ENCODE results near the gene PLIN4. TPM values are rescaled to one million over a fixed set of nuclear protein-coding genes. Genes with fewer than 3 reads are reported as not detected.
A peak's percentile ranks its signal among the peaks of the same experiment; 100 is the strongest.

PLIN4 gene
- total RNA-seq, 2 donors from 2014 or later, result 0.33 to 0.66 TPM

DNA sequence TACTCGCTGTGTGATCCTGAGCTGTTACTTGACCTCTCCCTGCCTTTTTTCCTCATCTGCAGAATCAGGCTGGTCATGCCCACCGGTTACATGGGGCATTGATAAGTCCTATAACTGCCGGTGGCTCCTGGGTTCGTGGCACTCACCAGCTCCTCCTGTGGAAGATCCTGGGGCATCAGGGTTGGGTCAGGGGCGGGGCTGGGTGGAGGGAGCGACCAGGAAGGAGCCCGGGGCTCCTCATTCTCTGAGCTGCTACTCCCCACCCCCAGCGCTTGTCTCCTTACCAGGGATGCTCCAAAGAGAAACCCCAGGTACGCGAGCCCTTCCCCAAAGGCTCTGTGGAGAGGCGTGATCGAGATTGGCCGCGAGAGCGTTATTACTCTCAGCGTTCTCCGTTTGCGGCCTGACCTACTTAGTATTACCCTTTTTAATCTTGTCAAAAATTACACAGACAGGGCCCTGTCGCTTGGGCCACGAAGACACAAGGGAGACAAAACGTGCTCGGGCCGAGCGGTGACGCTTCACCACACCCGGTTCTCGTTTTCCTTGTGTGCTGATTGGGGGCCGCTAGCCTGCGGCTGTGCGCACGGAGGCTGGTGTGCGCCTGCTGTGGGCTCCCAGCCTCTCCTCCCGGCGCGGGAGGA, 35.4 kb downstream of the PLIN4 start:
- 94 to 96% methylated on average over 24 to 35 of the region's 35 CpGs for WGBS, 2 experiments (ENCODE audit: insufficient coverage in 1 of 2, insufficient read length in 1 of 2)
- H3K4me1 Mint-ChIP-seq, result no peaks in the 10 kb centered on the region
- H3K4me3 Mint-ChIP-seq, result no peak overlapping the region
- Histone ChIP-seq H3K4me1 (ENCODE audit: control insufficient read depth, insufficient read depth, low read length) (no peaks in the 10 kb centered on the region), H3K27me3 (ENCODE audit: control insufficient read depth, insufficient read depth, low read length, poor library complexity, severe bottlenecking) (no peaks in the 10 kb centered on the region), H3K9ac (ENCODE audit: extremely low read depth, low read length, poor library complexity, severe bottlenecking) (no peak overlapping the region), H3K36me3 (ENCODE audit: control insufficient read depth, insufficient read depth, low read length) (peaks cover 56% of the 10 kb centered on the region), H3K9me3 (ENCODE audit: control insufficient read depth, low read length) (no peaks in the 10 kb centered on the region), H3K4me3 (ENCODE audit: low read length) (no peak overlapping the region), H3K27ac (ENCODE audit: low read depth, low read length) (no peak overlapping the region)
- TF ChIP-seq, protein P1, sequence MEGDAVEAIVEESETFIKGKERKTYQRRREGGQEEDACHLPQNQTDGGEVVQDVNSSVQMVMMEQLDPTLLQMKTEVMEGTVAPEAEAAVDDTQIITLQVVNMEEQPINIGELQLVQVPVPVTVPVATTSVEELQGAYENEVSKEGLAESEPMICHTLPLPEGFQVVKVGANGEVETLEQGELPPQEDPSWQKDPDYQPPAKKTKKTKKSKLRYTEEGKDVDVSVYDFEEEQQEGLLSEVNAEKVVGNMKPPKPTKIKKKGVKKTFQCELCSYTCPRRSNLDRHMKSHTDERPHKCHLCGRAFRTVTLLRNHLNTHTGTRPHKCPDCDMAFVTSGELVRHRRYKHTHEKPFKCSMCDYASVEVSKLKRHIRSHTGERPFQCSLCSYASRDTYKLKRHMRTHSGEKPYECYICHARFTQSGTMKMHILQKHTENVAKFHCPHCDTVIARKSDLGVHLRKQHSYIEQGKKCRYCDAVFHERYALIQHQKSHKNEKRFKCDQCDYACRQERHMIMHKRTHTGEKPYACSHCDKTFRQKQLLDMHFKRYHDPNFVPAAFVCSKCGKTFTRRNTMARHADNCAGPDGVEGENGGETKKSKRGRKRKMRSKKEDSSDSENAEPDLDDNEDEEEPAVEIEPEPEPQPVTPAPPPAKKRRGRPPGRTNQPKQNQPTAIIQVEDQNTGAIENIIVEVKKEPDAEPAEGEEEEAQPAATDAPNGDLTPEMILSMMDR (conservative IDR thresholded peaks at IDR 0.05), result no peak
- H3K36me3 Mint-ChIP-seq (ENCODE audit: low read depth), result peaks cover 51% of the 10 kb centered on the region
- no peaks in the 10 kb centered on the region for H3K27me3 Mint-ChIP-seq (ENCODE audit: insufficient read depth)
- no peak overlapping the region for H3K27ac Mint-ChIP-seq
- H3K9me3 Mint-ChIP-seq, result no peaks in the 10 kb centered on the region
- no peak for DNase-seq

DNA sequence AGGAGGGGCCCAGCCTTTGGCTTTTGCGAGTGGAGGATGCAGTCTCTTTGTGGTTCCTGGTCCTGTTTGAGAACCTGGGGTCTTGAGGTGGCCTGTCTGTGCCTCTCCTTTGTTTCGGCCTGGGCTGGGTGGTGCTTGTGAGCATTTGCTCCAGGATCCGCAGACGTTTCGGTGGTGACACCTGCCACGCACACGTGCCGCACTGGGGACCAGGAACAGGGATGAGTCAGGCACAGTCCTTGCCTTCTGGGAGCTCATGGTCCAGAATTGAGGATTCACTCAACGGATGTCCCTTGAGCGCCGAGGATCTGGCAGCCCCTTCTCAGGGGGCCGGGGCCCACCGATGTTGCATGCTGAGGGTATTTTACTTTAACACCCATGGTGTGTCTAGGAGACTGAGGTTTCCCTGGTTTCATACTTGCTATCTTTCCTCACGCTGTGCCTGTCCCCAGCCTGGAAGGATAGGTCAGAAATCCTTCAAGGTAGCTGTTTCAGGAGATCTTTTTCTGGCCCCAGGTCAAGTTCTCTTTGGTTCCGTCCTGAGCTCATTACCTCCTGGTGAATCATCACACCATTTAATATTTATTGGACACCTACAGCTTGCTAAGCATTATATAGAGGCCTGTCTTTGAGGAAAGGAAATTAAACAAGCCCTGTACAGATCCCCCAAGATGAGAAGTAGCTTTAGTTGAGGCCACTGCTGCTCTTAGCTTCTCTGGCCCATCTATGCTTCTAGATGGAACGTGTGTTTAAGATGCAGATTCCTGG, 41.1 kb downstream of the PLIN4 start:
- H3K9ac ChIP-seq (ENCODE audit: extremely low read depth, low read length, poor library complexity, severe bottlenecking), result no peak overlapping the region
- H3K4me1 ChIP-seq (ENCODE audit: control insufficient read depth, insufficient read depth, low read length), result no peaks in the 10 kb centered on the region
- no peak for DNase-seq
- H3K9me3 ChIP-seq (ENCODE audit: control insufficient read depth, low read length), result no peaks in the 10 kb centered on the region
- peaks cover 35% of the 10 kb centered on the region for H3K36me3 Mint-ChIP-seq (ENCODE audit: low read depth)
- H3K4me3 Mint-ChIP-seq, result no peak overlapping the region
- H3K4me1 Mint-ChIP-seq, result peaks cover 10% of the 10 kb centered on the region
- H3K27me3 ChIP-seq (ENCODE audit: control insufficient read depth, insufficient read depth, low read length, poor library complexity, severe bottlenecking), result no peaks in the 10 kb centered on the region
- TF ChIP-seq, protein P1 (conservative IDR thresholded peaks at IDR 0.05), result no peak
- no peak overlapping the region for H3K27ac Mint-ChIP-seq
- no peak overlapping the region for H3K4me3 ChIP-seq (ENCODE audit: low read length)
- 89 to 92% methylated on average over 14 to 16 of the region's 16 CpGs for WGBS, 2 experiments (ENCODE audit: insufficient coverage in 1 of 2, insufficient read length in 1 of 2)
- H3K27ac ChIP-seq (ENCODE audit: low read depth, low read length), result no peak overlapping the region
- peaks cover 49% of the 10 kb centered on the region for H3K36me3 ChIP-seq (ENCODE audit: control insufficient read depth, insufficient read depth, low read length)
- no peaks in the 10 kb centered on the region for H3K9me3 Mint-ChIP-seq
- no peaks in the 10 kb centered on the region for H3K27me3 Mint-ChIP-seq (ENCODE audit: insufficient read depth)

DNA sequence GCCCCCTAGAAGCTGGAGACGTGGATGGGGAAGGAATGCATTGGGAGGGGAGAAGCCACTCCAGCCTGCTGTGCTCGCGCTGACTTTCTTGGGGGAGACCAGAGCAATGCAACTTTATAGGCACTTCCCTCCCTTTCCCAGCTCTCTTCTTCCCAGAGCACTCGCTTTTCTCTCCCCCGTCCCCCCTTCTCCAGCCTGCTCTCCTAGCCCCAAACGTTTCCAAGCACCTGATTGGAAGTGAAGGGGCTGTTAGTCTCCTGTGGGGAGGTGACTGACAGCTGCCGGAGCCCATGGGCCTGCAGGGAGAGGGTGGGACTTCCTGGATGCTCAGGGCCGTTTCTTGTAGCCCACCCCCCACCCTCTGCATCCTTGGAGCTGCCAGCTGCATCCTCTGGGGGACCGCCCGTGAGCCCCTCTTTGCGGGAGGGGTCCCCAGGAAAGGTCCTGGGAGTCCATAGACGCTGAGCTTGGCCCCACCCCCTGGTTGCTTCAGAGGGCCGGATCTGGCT, 43.7 kb downstream of the PLIN4 start:
- H3K4me1 ChIP-seq (ENCODE audit: control insufficient read depth, insufficient read depth, low read length), result no peaks in the 10 kb centered on the region
- WGBS, 2 experiments (ENCODE audit: insufficient coverage in 1 of 2, insufficient read length in 1 of 2), result 12 to 26% methylated on average over 4 to 13 of the region's 13 CpGs
- peak overlapping the region; percentile 77 for H3K9ac ChIP-seq (ENCODE audit: extremely low read depth, low read length, poor library complexity, severe bottlenecking)
- H3K27me3 ChIP-seq (ENCODE audit: control insufficient read depth, insufficient read depth, low read length, poor library complexity, severe bottlenecking), result no peaks in the 10 kb centered on the region
- Mint-ChIP-seq H3K9me3 (no peaks in the 10 kb centered on the region), H3K36me3 (ENCODE audit: low read depth) (peaks cover 27% of the 10 kb centered on the region), H3K27ac (peak overlapping the region; percentile 94), H3K27me3 (ENCODE audit: insufficient read depth) (no peaks in the 10 kb centered on the region), H3K4me1 (peaks cover 10% of the 10 kb centered on the region), H3K4me3 (no peak overlapping the region)
- H3K9me3 ChIP-seq (ENCODE audit: control insufficient read depth, low read length), result no peaks in the 10 kb centered on the region
- H3K27ac ChIP-seq (ENCODE audit: low read depth, low read length), result peak overlapping the region; percentile 71
- peak; percentile 94 for DNase-seq
- H3K36me3 ChIP-seq (ENCODE audit: control insufficient read depth, insufficient read depth, low read length), result peaks cover 36% of the 10 kb centered on the region
- TF ChIP-seq, protein P1 (conservative IDR thresholded peaks at IDR 0.05), result no peak
- H3K4me3 ChIP-seq (ENCODE audit: low read length), result peak overlapping the region; percentile 90

Data from endodermal cell (in vitro differentiated cells).